Fibroblast of gingiva (primary cell): Measurements from ENCODE around the gene FKBP2.
"Not testable (repeated sequence)": the region's sequence is repeated elsewhere in the genome, so short reads cannot be mapped to it uniquely, and the experiment has no call there.

Source experiments
- DNase-seq: peaks from one replicate; pipeline ENCODE4 v3.0.0-alpha.2; 2011; ENCODE audit warnings: low read depth

Gene FKBP2

GRCh38 chr11:64234647-64235379, 6.1 kb upstream of the FKBP2 start:
- no peak for DNase-seq

GRCh38 chr11:64235437-64236161, 5.3 kb upstream of the FKBP2 start:
- DNase-seq: no peak

GRCh38 chr11:64237484-64237951, 3.4 kb upstream of the FKBP2 start:
- no peak for DNase-seq

GRCh38 chr11:64238076-64238475, 2.8 kb upstream of the FKBP2 start:
- no peak for DNase-seq

- no peak for DNase-seq
Measured at GRCh38 chr11:64238999-64239398, 1.9 kb upstream of the FKBP2 start.

GRCh38 chr11:64239662-64240434, 1.0 kb upstream of the FKBP2 start:
- no peak for DNase-seq

- DNase-seq: peak; percentile 99
Measured at GRCh38 chr11:64241241-64241490, 271 bp downstream of the FKBP2 start.

GRCh38 chr11:64241491-64242374, 838 bp downstream of the FKBP2 start:
- DNase-seq: no peak

- DNase-seq: no peak
Measured at GRCh38 chr11:64243236-64243854, 2.5 kb downstream of the FKBP2 start.

- DNase-seq: no peak
Measured at GRCh38 chr11:64244107-64244506, 3.2 kb downstream of the FKBP2 start.

- DNase-seq: no peak
Measured at GRCh38 chr11:64244966-64245365, 4.1 kb downstream of the FKBP2 start.

- no peak for DNase-seq
Measured at GRCh38 chr11:64245401-64245796, 4.5 kb downstream of the FKBP2 start.

GRCh38 chr11:64245797-64246620, 5.1 kb downstream of the FKBP2 start:
- peak; percentile 83 for DNase-seq

- DNase-seq: not testable (repeated sequence)
Measured at GRCh38 chr11:64246621-64246870, 5.7 kb downstream of the FKBP2 start.

- DNase-seq: peak; percentile 84
Measured at GRCh38 chr11:64246871-64247728, 6.2 kb downstream of the FKBP2 start, which contains the start of gene PPP1R14B. PPP1R14B (minus strand) TSS chr11:64246943; CDS start chr11:64246673, 270 bp downstream.

- DNase-seq: no peak
Measured at GRCh38 chr11:64247729-64248531, 7.0 kb downstream of the FKBP2 start.

- no peak for DNase-seq
Measured at GRCh38 chr11:64248578-64248977, 7.7 kb downstream of the FKBP2 start.

GRCh38 chr11:64249038-64249437, 8.1 kb downstream of the FKBP2 start:
- DNase-seq: no peak
